Measurements from ENCODE around the gene FRMPD2.

The FRMPD2 gene

GRCh38 chr10:48243487-48243886 lies 31.0 kb downstream of the FRMPD2 start:
- DNase-seq (ENCODE audit: extremely low read depth, low read depth) = no peak
- TF ChIP-seq CTCF (IDR thresholded peaks at IDR 0.05; ENCODE audit: low read depth, low read length) = no peak

GRCh38 chr10:48242171-48242904 lies 32.2 kb downstream of the FRMPD2 start:
- no peak for DNase-seq (ENCODE audit: extremely low read depth, low read depth)
- TF ChIP-seq CTCF (IDR thresholded peaks at IDR 0.05; ENCODE audit: low read depth, low read length) = no peak

- DNase-seq (ENCODE audit: extremely low read depth, low read depth) = no peak
- no peak for TF ChIP-seq CTCF (IDR thresholded peaks at IDR 0.05; ENCODE audit: low read depth, low read length)
Observed at GRCh38 chr10:48241332-48241731, 33.2 kb downstream of the FRMPD2 start.

GRCh38 chr10:48240196-48240595 lies 34.3 kb downstream of the FRMPD2 start:
- TF ChIP-seq CTCF (IDR thresholded peaks at IDR 0.05; ENCODE audit: low read depth, low read length) = no peak
- DNase-seq (ENCODE audit: extremely low read depth, low read depth) = no peak

GRCh38 chr10:48239618-48240017 lies 34.9 kb downstream of the FRMPD2 start:
- no peak for DNase-seq (ENCODE audit: extremely low read depth, low read depth)
- no peak for TF ChIP-seq CTCF (IDR thresholded peaks at IDR 0.05; ENCODE audit: low read depth, low read length)

GRCh38 chr10:48238826-48239520 lies 35.5 kb downstream of the FRMPD2 start:
- DNase-seq (ENCODE audit: extremely low read depth, low read depth) = no peak
- no peak for TF ChIP-seq CTCF (IDR thresholded peaks at IDR 0.05; ENCODE audit: low read depth, low read length)
